ENCODE results near the gene SMPD3. TPM values are rescaled to one million over a fixed set of nuclear protein-coding genes. Genes with fewer than 3 reads are reported as not detected.

SMPD3 gene
- total RNA-seq, 1 experiment from 2014 or later: 0.89 TPM

DNA sequence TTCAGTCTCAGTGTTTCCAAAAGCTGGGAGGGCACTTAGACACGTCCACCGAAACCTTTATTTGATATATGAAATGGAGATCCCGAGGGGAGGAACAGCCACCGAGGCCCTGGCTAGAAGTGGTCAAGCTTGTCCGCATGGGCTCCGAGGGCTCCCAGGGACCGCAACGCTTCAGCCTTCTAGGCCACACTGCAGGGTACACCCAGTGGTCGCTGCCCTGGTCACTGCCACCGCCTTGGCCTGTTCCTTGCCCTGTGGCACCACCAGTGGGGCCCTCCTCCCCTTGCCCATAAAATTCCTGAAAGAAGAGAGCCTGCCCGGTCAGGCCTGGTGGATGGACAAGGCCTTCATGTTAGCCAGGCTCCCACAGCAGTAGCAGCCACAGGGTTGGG is 43.8 kb upstream of the SMPD3 start:
- H3K4me2 ChIP-seq (ENCODE audit: low read length): no peak overlapping the region
- H2AFZ ChIP-seq (ENCODE audit: low read depth, low read length, poor library complexity, severe bottlenecking): no peak overlapping the region
- CTCF ChIA-PET: no interaction called here
- H3K27ac ChIP-seq (ENCODE audit: low read depth, low read length): no peak overlapping the region
- no peaks in the 10 kb centered on the region for H4K20me1 ChIP-seq (ENCODE audit: insufficient read depth)
- H3K36me3 ChIP-seq (ENCODE audit: control insufficient read depth in 1 of 2, insufficient read depth in 2 of 2, low read length in 2 of 2): no peaks in the 10 kb centered on the region
- POLR2A ChIA-PET: interaction anchor here (1.1 kb wide), 1 partner anchor 16 kb away, joined by 3 read pairs; no protein-coding TSS in a partner anchor
- DNase-seq (ENCODE audit: low read depth, low spot score): no peak
- no peak overlapping the region for H3K9ac ChIP-seq (ENCODE audit: low read length)
- H3K4me1 ChIP-seq (ENCODE audit: control insufficient read depth in 1 of 2, insufficient read depth in 2 of 2, low read length in 2 of 2): peaks cover 10 to 17% of the 10 kb centered on the region in 2 experiments
- no peaks in the 10 kb centered on the region for H3K27me3 ChIP-seq (ENCODE audit: insufficient read depth, low read length)
- intact Hi-C loops (cut with micrococcal nuclease): no loop called here
- no TSS peak for BruUV-seq (replicated peaks)
- H3K9me3 ChIP-seq (ENCODE audit: control insufficient read depth in 1 of 2, insufficient read depth in 1 of 2, low read depth in 1 of 2, low read length in 2 of 2): no peaks in the 10 kb centered on the region
- ATAC-seq: no peak
- no peaks in the 10 kb centered on the region for H3K9me2 ChIP-seq (ENCODE audit: insufficient read depth)
- RAD21 ChIA-PET (ENCODE audit: low non-redundant PET in 1 of 2, low total read pairs in 2 of 2, uncharacterized antibody in 2 of 2, unreplicated experiment in 2 of 2): no interaction called here
- TF ChIP-seq, protein P1, sequence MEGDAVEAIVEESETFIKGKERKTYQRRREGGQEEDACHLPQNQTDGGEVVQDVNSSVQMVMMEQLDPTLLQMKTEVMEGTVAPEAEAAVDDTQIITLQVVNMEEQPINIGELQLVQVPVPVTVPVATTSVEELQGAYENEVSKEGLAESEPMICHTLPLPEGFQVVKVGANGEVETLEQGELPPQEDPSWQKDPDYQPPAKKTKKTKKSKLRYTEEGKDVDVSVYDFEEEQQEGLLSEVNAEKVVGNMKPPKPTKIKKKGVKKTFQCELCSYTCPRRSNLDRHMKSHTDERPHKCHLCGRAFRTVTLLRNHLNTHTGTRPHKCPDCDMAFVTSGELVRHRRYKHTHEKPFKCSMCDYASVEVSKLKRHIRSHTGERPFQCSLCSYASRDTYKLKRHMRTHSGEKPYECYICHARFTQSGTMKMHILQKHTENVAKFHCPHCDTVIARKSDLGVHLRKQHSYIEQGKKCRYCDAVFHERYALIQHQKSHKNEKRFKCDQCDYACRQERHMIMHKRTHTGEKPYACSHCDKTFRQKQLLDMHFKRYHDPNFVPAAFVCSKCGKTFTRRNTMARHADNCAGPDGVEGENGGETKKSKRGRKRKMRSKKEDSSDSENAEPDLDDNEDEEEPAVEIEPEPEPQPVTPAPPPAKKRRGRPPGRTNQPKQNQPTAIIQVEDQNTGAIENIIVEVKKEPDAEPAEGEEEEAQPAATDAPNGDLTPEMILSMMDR (IDR thresholded peaks at IDR 0.05 in 2 of 3, conservative IDR thresholded peaks at IDR 0.05 in 1 of 3; ENCODE audit: borderline replicate concordance in 1 of 3, insufficient read depth in 1 of 3, low read depth in 2 of 3, low read length in 2 of 3): no peak
- TF ChIP-seq SRF (IDR thresholded peaks at IDR 0.05; ENCODE audit: low read depth) (no peak), POLR2A (IDR thresholded peaks at IDR 0.05; ENCODE audit: borderline replicate concordance, extremely low read depth, insufficient read depth, insufficient read length) (no peak), ELF1 (IDR thresholded peaks at IDR 0.05; ENCODE audit: borderline replicate concordance, low read depth) (no peak)
- no peak overlapping the region for H3K4me3 ChIP-seq (replicated peaks in 1 of 2; ENCODE audit: low read depth in 1 of 2, low read length in 2 of 2)
- no peaks in the 10 kb centered on the region for H3K79me2 ChIP-seq (ENCODE audit: insufficient read depth, low read length)

DNA sequence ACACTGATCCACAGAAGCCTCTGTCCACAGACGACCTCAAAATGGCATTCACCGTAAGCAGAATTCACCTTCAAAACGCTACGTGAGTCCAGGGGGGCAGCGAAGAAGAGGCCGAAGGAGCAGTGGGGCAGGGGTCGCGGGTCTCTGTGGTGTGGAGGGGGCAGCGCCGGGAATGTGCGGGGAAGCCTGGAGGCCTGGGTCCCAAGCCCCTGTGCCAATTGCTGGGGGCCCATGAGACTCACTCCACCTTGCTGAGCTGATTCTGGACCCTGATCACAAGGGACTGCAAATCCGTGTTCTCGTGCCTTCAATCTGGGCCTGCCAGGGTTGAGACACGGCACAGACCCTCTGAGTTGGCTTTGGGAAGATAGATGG is 43.3 kb upstream of the SMPD3 start:
- no peak overlapping the region for H3K27ac ChIP-seq (ENCODE audit: low read depth, low read length)
- TF ChIP-seq, protein P1 (IDR thresholded peaks at IDR 0.05 in 2 of 3, conservative IDR thresholded peaks at IDR 0.05 in 1 of 3; ENCODE audit: borderline replicate concordance in 1 of 3, insufficient read depth in 1 of 3, low read depth in 2 of 3, low read length in 2 of 3): no peak
- TF ChIP-seq CEBPB (IDR thresholded peaks at IDR 0.05; ENCODE audit: low read depth) (no peak), ZFX (IDR thresholded peaks at IDR 0.05) (no peak), CBX3 (IDR thresholded peaks at IDR 0.05; ENCODE audit: low read depth) (no peak), EZH2phosphoT487 (IDR thresholded peaks at IDR 0.05; ENCODE audit: borderline replicate concordance) (no peak), ZNF274 (IDR thresholded peaks at IDR 0.05; ENCODE audit: low read depth, low read length) (no peak), SIN3A (IDR thresholded peaks at IDR 0.05; ENCODE audit: low read depth) (no peak), RAD21 (IDR thresholded peaks at IDR 0.05; ENCODE audit: low read depth) (no peak), TCF7L2 (IDR thresholded peaks at IDR 0.05; ENCODE audit: borderline replicate concordance, extremely low read depth, insufficient read depth, insufficient read length) (no peak), SP1 (IDR thresholded peaks at IDR 0.05; ENCODE audit: low read depth) (no peak), SRF (IDR thresholded peaks at IDR 0.05; ENCODE audit: low read depth) (no peak)
- TF ChIP-seq, protein P2, sequence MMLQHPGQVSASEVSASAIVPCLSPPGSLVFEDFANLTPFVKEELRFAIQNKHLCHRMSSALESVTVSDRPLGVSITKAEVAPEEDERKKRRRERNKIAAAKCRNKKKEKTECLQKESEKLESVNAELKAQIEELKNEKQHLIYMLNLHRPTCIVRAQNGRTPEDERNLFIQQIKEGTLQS (IDR thresholded peaks at IDR 0.05): no peak
- TF ChIP-seq, protein P3, sequence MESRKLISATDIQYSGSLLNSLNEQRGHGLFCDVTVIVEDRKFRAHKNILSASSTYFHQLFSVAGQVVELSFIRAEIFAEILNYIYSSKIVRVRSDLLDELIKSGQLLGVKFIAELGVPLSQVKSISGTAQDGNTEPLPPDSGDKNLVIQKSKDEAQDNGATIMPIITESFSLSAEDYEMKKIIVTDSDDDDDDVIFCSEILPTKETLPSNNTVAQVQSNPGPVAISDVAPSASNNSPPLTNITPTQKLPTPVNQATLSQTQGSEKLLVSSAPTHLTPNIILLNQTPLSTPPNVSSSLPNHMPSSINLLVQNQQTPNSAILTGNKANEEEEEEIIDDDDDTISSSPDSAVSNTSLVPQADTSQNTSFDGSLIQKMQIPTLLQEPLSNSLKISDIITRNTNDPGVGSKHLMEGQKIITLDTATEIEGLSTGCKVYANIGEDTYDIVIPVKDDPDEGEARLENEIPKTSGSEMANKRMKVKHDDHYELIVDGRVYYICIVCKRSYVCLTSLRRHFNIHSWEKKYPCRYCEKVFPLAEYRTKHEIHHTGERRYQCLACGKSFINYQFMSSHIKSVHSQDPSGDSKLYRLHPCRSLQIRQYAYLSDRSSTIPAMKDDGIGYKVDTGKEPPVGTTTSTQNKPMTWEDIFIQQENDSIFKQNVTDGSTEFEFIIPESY (IDR thresholded peaks at IDR 0.05; ENCODE audit: extremely low read depth, insufficient replicate concordance, low read length): no peak

More for the DNA sequence above, 43.3 kb upstream of the SMPD3 start:
- DNase-seq (ENCODE audit: low read depth, low spot score) (no peak), ATAC-seq (no peak)
- H3K36me3 ChIP-seq (ENCODE audit: control insufficient read depth in 1 of 2, insufficient read depth in 2 of 2, low read length in 2 of 2): no peaks in the 10 kb centered on the region
- no peak overlapping the region for H3K9ac ChIP-seq (ENCODE audit: low read length)
- ChIA-PET CTCF (no interaction called here), RAD21 (ENCODE audit: low non-redundant PET in 1 of 2, low total read pairs in 2 of 2, uncharacterized antibody in 2 of 2, unreplicated experiment in 2 of 2) (no interaction called here), POLR2A (interaction anchor here (1.1 kb wide), 1 partner anchor 16 kb away, joined by 3 read pairs; no protein-coding TSS in a partner anchor)
- BruUV-seq (replicated peaks): no TSS peak
- no peaks in the 10 kb centered on the region for H3K79me2 ChIP-seq (ENCODE audit: insufficient read depth, low read length)
- no peak overlapping the region for H2AFZ ChIP-seq (ENCODE audit: low read depth, low read length, poor library complexity, severe bottlenecking)
- peak overlapping the region; percentile 59 for H3K4me2 ChIP-seq (ENCODE audit: low read length)
- H3K4me3 ChIP-seq (replicated peaks in 1 of 2; ENCODE audit: low read depth in 1 of 2, low read length in 2 of 2): no peak overlapping the region
- no peaks in the 10 kb centered on the region for H3K9me3 ChIP-seq (ENCODE audit: control insufficient read depth in 1 of 2, insufficient read depth in 1 of 2, low read depth in 1 of 2, low read length in 2 of 2)
- intact Hi-C loops (cut with micrococcal nuclease): no loop called here
- no peaks in the 10 kb centered on the region for H3K27me3 ChIP-seq (ENCODE audit: insufficient read depth, low read length)
- no peaks in the 10 kb centered on the region for H4K20me1 ChIP-seq (ENCODE audit: insufficient read depth)
- no peaks in the 10 kb centered on the region for H3K9me2 ChIP-seq (ENCODE audit: insufficient read depth)
- H3K4me1 ChIP-seq (ENCODE audit: control insufficient read depth in 1 of 2, insufficient read depth in 2 of 2, low read length in 2 of 2): peaks cover 10 to 17% of the 10 kb centered on the region in 2 experiments

Data from HCT116 (cell line).